SK-N-SH (cell line): Measurements from ENCODE around the gene CHTF18. TPM values are rescaled to one million over a fixed set of nuclear protein-coding genes. Genes with fewer than 3 reads are reported as not detected.

ENCODE experiments used
- CHD2 ChIP-seq: fragments of 150-350 bp; IDR thresholded peaks from 2 replicates; pipeline ENCODE4 v1.6.1; 2018; ENCODE audit warnings: low read length; ENCODE audit not compliant: partially characterized antibody
- FOXJ3 ChIP-seq: sonication (generic); formaldehyde crosslinking; IDR thresholded peaks from 2 replicates; pipeline ENCODE4 v1.5.1; 2020; ENCODE audit warnings: mild to moderate bottlenecking, missing genetic modification reagents
- FOXM1 ChIP-seq: IDR thresholded peaks from 2 replicates; pipeline ENCODE4 v1.4.0; 2012; ENCODE audit warnings: low read depth, mild to moderate bottlenecking
- MEF2A ChIP-seq: IDR thresholded peaks from 2 replicates; pipeline ENCODE4 v1.4.0; 2012; ENCODE audit warnings: low read depth, borderline replicate concordance
- MXI1 ChIP-seq: IDR thresholded peaks from 2 replicates; pipeline ENCODE4 v1.6.1; 2012; ENCODE audit warnings: mild to moderate bottlenecking, low read depth, low read length, improper control_type of control experiment
- NRF1 ChIP-seq: IDR thresholded peaks from 2 replicates; pipeline ENCODE4 v1.6.1; 2012; ENCODE audit warnings: low read depth, mild to moderate bottlenecking, low read length
- RFX5 ChIP-seq: IDR thresholded peaks from 2 replicates; pipeline ENCODE4 v1.6.1; 2012; ENCODE audit warnings: mild to moderate bottlenecking, improper control_type of control experiment, low read length
- SMC3 ChIP-seq: IDR thresholded peaks from 2 replicates; pipeline ENCODE4 v1.6.1; 2012; ENCODE audit warnings: low read depth, low read length, improper control_type of control experiment
- TCF12 ChIP-seq: IDR thresholded peaks from 2 replicates; pipeline ENCODE4 v1.4.0; 2012
- TEAD4 ChIP-seq: IDR thresholded peaks from 2 replicates; pipeline ENCODE4 v1.4.0; 2012; ENCODE audit warnings: mild to moderate bottlenecking, borderline replicate concordance; ENCODE audit not compliant: insufficient read depth
- USF1 ChIP-seq: IDR thresholded peaks from 2 replicates; pipeline ENCODE4 v1.4.0; 2012; ENCODE audit warnings: low read depth, borderline replicate concordance
- YY1 ChIP-seq: IDR thresholded peaks from 2 replicates; pipeline ENCODE4 v1.4.0; 2012; ENCODE audit warnings: low read depth, mild to moderate bottlenecking
- polyA plus RNA-seq, 3 experiments: library from polyadenylated mRNA; depleted of rRNA; stranded (reverse); fragments of >200 nt; gene quantifications; 2 replicates each; pipeline ENCODE4 v1.2.3, GENCODE V29; 2012
- TF ChIP-seq, protein P1 (sequence below): fragments of 150-350 bp; IDR thresholded peaks from 2 replicates; pipeline ENCODE4 v1.6.1; 2017; ENCODE audit warnings: antibody characterized with exemption, low read length, low read depth, borderline replicate concordance
- TF ChIP-seq, protein P2 (sequence below): fragments of 200-600 bp; sonication (generic); IDR thresholded peaks from 2 replicates; pipeline ENCODE4 v1.6.1; 2017; ENCODE audit warnings: antibody characterized with exemption, mild to moderate bottlenecking, moderate library complexity
- TF ChIP-seq, protein P3 (sequence below): IDR thresholded peaks from 2 replicates; pipeline ENCODE4 v1.6.1; 2012; ENCODE audit warnings: mild to moderate bottlenecking, low read depth, low read length, moderate library complexity
- TF ChIP-seq, protein P4 (sequence below): fragments of 150-350 bp; IDR thresholded peaks from 2 replicates; pipeline ENCODE4 v1.6.1; 2016; ENCODE audit warnings: mild to moderate bottlenecking, low read depth, low read length
- TF ChIP-seq, protein P5 (sequence below): IDR thresholded peaks from 2 replicates; pipeline ENCODE4 v1.4.0; 2012; ENCODE audit warnings: low read depth, borderline replicate concordance

CHTF18 gene
- polyA plus RNA-seq, 1 of the 3 experiments (the other 2 are of a cell fraction): 17.7 TPM

- TF ChIP-seq, protein P1, sequence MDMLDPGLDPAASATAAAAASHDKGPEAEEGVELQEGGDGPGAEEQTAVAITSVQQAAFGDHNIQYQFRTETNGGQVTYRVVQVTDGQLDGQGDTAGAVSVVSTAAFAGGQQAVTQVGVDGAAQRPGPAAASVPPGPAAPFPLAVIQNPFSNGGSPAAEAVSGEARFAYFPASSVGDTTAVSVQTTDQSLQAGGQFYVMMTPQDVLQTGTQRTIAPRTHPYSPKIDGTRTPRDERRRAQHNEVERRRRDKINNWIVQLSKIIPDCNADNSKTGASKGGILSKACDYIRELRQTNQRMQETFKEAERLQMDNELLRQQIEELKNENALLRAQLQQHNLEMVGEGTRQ: no peak
- TF ChIP-seq, protein P2, sequence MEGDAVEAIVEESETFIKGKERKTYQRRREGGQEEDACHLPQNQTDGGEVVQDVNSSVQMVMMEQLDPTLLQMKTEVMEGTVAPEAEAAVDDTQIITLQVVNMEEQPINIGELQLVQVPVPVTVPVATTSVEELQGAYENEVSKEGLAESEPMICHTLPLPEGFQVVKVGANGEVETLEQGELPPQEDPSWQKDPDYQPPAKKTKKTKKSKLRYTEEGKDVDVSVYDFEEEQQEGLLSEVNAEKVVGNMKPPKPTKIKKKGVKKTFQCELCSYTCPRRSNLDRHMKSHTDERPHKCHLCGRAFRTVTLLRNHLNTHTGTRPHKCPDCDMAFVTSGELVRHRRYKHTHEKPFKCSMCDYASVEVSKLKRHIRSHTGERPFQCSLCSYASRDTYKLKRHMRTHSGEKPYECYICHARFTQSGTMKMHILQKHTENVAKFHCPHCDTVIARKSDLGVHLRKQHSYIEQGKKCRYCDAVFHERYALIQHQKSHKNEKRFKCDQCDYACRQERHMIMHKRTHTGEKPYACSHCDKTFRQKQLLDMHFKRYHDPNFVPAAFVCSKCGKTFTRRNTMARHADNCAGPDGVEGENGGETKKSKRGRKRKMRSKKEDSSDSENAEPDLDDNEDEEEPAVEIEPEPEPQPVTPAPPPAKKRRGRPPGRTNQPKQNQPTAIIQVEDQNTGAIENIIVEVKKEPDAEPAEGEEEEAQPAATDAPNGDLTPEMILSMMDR: no peak
- TF ChIP-seq, protein P3, sequence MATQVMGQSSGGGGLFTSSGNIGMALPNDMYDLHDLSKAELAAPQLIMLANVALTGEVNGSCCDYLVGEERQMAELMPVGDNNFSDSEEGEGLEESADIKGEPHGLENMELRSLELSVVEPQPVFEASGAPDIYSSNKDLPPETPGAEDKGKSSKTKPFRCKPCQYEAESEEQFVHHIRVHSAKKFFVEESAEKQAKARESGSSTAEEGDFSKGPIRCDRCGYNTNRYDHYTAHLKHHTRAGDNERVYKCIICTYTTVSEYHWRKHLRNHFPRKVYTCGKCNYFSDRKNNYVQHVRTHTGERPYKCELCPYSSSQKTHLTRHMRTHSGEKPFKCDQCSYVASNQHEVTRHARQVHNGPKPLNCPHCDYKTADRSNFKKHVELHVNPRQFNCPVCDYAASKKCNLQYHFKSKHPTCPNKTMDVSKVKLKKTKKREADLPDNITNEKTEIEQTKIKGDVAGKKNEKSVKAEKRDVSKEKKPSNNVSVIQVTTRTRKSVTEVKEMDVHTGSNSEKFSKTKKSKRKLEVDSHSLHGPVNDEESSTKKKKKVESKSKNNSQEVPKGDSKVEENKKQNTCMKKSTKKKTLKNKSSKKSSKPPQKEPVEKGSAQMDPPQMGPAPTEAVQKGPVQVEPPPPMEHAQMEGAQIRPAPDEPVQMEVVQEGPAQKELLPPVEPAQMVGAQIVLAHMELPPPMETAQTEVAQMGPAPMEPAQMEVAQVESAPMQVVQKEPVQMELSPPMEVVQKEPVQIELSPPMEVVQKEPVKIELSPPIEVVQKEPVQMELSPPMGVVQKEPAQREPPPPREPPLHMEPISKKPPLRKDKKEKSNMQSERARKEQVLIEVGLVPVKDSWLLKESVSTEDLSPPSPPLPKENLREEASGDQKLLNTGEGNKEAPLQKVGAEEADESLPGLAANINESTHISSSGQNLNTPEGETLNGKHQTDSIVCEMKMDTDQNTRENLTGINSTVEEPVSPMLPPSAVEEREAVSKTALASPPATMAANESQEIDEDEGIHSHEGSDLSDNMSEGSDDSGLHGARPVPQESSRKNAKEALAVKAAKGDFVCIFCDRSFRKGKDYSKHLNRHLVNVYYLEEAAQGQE: 0 out of 2 replicates have a peak, but pooled peaks have one; percentile 4
- TF ChIP-seq USF1 (0 out of 2 replicates have a peak, but pooled peaks have one; percentile 6), TEAD4 (no peak), RFX5 (no peak), CHD2 (peak; percentile 56), MXI1 (no peak; the same call in 1 of the 2 replicates), SMC3 (no peak), YY1 (peak; percentile 99), FOXM1 (no peak), NRF1 (peak; percentile 81), TCF12 (0 out of 2 replicates have a peak, but pooled peaks have one; percentile 7), FOXJ3 (no peak; the same call in 1 of the 2 replicates), MEF2A (no peak)
- TF ChIP-seq, protein P4, sequence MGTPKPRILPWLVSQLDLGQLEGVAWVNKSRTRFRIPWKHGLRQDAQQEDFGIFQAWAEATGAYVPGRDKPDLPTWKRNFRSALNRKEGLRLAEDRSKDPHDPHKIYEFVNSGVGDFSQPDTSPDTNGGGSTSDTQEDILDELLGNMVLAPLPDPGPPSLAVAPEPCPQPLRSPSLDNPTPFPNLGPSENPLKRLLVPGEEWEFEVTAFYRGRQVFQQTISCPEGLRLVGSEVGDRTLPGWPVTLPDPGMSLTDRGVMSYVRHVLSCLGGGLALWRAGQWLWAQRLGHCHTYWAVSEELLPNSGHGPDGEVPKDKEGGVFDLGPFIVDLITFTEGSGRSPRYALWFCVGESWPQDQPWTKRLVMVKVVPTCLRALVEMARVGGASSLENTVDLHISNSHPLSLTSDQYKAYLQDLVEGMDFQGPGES: no peak
- TF ChIP-seq, protein P5, sequence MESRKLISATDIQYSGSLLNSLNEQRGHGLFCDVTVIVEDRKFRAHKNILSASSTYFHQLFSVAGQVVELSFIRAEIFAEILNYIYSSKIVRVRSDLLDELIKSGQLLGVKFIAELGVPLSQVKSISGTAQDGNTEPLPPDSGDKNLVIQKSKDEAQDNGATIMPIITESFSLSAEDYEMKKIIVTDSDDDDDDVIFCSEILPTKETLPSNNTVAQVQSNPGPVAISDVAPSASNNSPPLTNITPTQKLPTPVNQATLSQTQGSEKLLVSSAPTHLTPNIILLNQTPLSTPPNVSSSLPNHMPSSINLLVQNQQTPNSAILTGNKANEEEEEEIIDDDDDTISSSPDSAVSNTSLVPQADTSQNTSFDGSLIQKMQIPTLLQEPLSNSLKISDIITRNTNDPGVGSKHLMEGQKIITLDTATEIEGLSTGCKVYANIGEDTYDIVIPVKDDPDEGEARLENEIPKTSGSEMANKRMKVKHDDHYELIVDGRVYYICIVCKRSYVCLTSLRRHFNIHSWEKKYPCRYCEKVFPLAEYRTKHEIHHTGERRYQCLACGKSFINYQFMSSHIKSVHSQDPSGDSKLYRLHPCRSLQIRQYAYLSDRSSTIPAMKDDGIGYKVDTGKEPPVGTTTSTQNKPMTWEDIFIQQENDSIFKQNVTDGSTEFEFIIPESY: no peak
Measured at GRCh38 chr16:807347-808084, 19.1 kb downstream of the CHTF18 start (continued).
